ENCODE measurements around the gene TLE5. TPM values are rescaled to one million over a fixed set of nuclear protein-coding genes. Genes with fewer than 3 reads are reported as not detected.

TLE5 gene
- total and polyA plus RNA-seq, 8 donors = 126 to 688 (median 339) TPM

DNA sequence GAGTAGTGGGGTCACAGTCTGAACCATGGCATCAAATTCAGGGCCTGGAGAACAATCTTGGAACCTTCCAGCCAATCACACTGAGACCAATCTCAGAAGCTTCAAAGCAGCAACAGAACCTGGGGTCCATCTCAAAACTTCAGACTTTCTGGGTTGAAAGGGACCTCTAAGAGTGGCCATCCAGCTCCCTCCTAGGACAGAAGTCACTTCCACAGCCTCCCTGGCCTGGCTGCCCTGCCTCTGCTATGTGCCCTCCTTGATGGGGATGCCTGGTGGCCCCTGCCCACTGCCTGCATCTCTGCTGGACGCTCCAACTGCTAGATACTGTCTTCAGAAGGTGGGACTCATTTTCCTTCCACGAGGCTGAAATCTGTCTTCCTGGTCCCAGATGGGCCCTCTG, 35.0 kb downstream of the TLE5 start:
- H3K9me3 ChIP-seq = no peaks in the 10 kb centered on the region
- H3K36me3 ChIP-seq = peaks cover 0 to 14% (median 0%) of the 10 kb centered on the region in 4 donors
- peak overlapping the region in 3 of 5 donors; percentile 23 to 80 (median 65) for H3K27ac ChIP-seq
- peaks cover 0 to 50% (median 8%) of the 10 kb centered on the region in 3 donors for H3K27me3 ChIP-seq
- DNase-seq = no peak
- peaks cover 14 to 32% (median 24%) of the 10 kb centered on the region in 4 donors for H3K4me1 ChIP-seq
- intact Hi-C loops (cut with DNase I; ENCODE audit: low total_unique reads) = no loop called here
- WGBS, 5 donors = 70 to 84% (median 83%) methylated on average over 2 of the region's 2 CpGs
- TF ChIP-seq POLR2A (IDR thresholded peaks at IDR 0.05) (no peak), EP300 (IDR thresholded peaks at IDR 0.05) (no peak), POLR2AphosphoS5 (IDR thresholded peaks at IDR 0.05) (no peak)
- TF ChIP-seq, protein P1, sequence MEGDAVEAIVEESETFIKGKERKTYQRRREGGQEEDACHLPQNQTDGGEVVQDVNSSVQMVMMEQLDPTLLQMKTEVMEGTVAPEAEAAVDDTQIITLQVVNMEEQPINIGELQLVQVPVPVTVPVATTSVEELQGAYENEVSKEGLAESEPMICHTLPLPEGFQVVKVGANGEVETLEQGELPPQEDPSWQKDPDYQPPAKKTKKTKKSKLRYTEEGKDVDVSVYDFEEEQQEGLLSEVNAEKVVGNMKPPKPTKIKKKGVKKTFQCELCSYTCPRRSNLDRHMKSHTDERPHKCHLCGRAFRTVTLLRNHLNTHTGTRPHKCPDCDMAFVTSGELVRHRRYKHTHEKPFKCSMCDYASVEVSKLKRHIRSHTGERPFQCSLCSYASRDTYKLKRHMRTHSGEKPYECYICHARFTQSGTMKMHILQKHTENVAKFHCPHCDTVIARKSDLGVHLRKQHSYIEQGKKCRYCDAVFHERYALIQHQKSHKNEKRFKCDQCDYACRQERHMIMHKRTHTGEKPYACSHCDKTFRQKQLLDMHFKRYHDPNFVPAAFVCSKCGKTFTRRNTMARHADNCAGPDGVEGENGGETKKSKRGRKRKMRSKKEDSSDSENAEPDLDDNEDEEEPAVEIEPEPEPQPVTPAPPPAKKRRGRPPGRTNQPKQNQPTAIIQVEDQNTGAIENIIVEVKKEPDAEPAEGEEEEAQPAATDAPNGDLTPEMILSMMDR (IDR thresholded peaks at IDR 0.05) = no peak
- H3K4me3 ChIP-seq = no peak overlapping the region

DNA sequence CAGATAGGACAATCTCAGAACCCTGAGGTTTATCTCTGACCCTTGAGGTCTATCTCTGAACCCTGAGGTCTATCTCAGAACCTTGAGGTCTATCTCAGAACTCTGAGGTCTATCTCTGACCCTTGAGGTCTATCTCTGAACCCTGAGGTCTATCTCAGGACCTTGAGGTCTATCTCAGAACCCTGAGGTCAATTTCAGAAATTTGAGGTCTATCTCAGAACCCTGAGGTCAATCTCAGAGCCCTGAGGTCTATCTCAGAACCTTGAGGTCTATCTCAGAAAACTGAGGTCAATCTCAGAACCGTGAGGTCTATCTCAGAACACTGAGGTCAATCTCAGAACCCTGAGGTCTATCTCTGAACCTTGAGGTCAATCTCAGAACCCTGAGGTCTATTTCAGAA, 35.5 kb downstream of the TLE5 start:
- intact Hi-C loops (cut with DNase I; ENCODE audit: low total_unique reads) = no loop called here
- peaks cover 0 to 50% (median 8%) of the 10 kb centered on the region in 3 donors for H3K27me3 ChIP-seq
- peaks cover 14 to 32% (median 24%) of the 10 kb centered on the region in 4 donors for H3K4me1 ChIP-seq
- H3K36me3 ChIP-seq = peaks cover 0 to 14% (median 0%) of the 10 kb centered on the region in 4 donors
- no peaks in the 10 kb centered on the region for H3K9me3 ChIP-seq
- WGBS, 5 donors = 82 to 94% (median 93%) methylated on average over 1 of the region's 1 CpG
- no peak for DNase-seq
- no peak overlapping the region for H3K27ac ChIP-seq
- TF ChIP-seq EP300 (IDR thresholded peaks at IDR 0.05) (no peak), POLR2A (IDR thresholded peaks at IDR 0.05) (no peak), POLR2AphosphoS5 (IDR thresholded peaks at IDR 0.05) (no peak)
- TF ChIP-seq, protein P1 (IDR thresholded peaks at IDR 0.05) = no peak
- H3K4me3 ChIP-seq = no peak overlapping the region

DNA sequence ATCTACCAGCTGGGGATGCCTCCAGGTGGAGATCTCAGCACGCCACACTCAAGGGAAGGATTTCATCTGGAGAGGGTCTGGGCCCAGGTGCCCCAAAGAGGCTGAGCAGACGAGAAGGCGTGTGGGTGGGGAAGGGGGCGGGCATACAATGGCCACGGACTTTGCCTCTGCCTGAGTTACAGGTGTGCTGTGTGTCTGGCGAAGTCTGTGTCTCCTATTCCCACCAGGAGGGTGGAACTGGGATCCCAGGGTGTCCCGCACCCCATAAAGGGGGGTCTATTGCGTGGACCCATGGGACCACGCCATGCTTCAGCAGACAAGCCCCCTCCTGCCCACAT, 36.8 kb downstream of the TLE5 start:
- Histone ChIP-seq H3K4me3 (no peak overlapping the region), H3K27ac (no peak overlapping the region), H3K36me3 (peaks cover 0 to 14% (median 0%) of the 10 kb centered on the region in 4 donors), H3K9me3 (no peaks in the 10 kb centered on the region), H3K4me1 (peaks cover 14 to 32% (median 24%) of the 10 kb centered on the region in 4 donors), H3K27me3 (peaks cover 0 to 49% (median 8%) of the 10 kb centered on the region in 3 donors)
- TF ChIP-seq, protein P1 (IDR thresholded peaks at IDR 0.05) = no peak
- TF ChIP-seq POLR2A (IDR thresholded peaks at IDR 0.05) (no peak), POLR2AphosphoS5 (IDR thresholded peaks at IDR 0.05) (no peak), EP300 (IDR thresholded peaks at IDR 0.05) (no peak)
- intact Hi-C loops (cut with DNase I; ENCODE audit: low total_unique reads) = no loop called here
- 79 to 94% (median 82%) methylated on average over 9 of the region's 9 CpGs for WGBS, 5 donors
- peak in 1 of 2 donors; percentile 63 for DNase-seq

DNA sequence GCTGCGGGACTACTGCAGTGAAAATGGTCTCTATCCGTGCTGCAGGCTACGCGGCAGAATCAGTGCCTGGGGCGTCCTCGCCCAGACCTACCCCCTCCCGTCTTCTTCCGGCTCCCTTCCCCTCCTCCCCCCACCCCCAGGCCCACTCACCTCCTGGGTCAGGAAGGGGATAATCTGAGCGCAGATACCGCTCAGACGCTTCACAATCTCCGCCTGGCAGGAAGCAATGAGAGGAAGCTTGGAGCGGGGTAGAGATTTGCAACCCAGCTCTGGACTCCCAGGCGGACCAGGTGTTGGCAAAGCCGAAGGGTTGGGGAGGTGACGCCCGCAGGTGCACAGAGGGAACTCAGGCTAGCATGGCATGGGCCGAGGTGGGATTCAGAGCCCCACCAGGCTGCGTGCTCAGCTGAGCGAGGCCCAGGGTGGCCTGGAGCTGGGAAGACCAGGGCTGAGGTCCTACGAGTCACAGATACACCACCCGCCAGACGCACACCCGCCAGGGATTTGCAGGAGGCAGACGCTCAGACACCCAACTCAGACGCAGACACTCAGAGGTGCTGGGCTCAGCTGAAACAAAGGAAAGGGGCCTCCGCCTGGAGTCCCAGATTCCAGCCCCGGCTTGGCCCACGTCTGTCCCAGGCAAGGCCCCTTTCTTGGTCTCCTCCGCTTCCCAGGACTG, 37.3 kb downstream of the TLE5 start:
- Histone ChIP-seq H3K4me3 (no peak overlapping the region), H3K27ac (no peak overlapping the region), H3K36me3 (peaks cover 0 to 14% (median 0%) of the 10 kb centered on the region in 4 donors), H3K4me1 (peaks cover 14 to 28% (median 22%) of the 10 kb centered on the region in 4 donors), H3K27me3 (peaks cover 0 to 44% (median 8%) of the 10 kb centered on the region in 3 donors), H3K9me3 (no peaks in the 10 kb centered on the region)
- TF ChIP-seq POLR2AphosphoS5 (IDR thresholded peaks at IDR 0.05) = no peak
- TF ChIP-seq EP300 (IDR thresholded peaks at IDR 0.05) = no peak
- TF ChIP-seq, protein P1 (IDR thresholded peaks at IDR 0.05) = no peak
- TF ChIP-seq POLR2A (IDR thresholded peaks at IDR 0.05) = no peak
- DNase-seq = peak in 1 of 2 donors; percentile 44
- intact Hi-C loops (cut with DNase I; ENCODE audit: low total_unique reads) = no loop called here
- 56 to 79% (median 67%) methylated on average over 21 to 30 of the region's 30 CpGs for WGBS, 5 donors

Data from stomach (tissue), 9 donors.